GM23338 (cell line): ENCODE measurements around the gene ATG16L2. TPM values are rescaled to one million over a fixed set of nuclear protein-coding genes. Genes with fewer than 3 reads are reported as not detected.

Source experiments
- ATAC-seq: fragments of 200-7000 bp; cut with Tn5 transposase; 3 replicates; pipeline ENCODE4 v1.9.1; 2020
- DNase-seq: peaks from one replicate; pipeline ENCODE4 v3.0.0-alpha.2; 2015; ENCODE audit warnings: low spot score
- H2AFZ ChIP-seq: fragments of 200-600 bp; sonication (generic); 2 replicates; pipeline ENCODE4 v1.8.0; 2016; ENCODE audit warnings: antibody characterized with exemption, mild to moderate bottlenecking, moderate library complexity
- H3F3A ChIP-seq: fragments of 200-600 bp; sonication (generic); replicated peaks from 2 replicates; pipeline ENCODE4 v1.8.0; 2017; ENCODE audit warnings: antibody characterized with exemption, mixed run types, low read depth
- H3K27ac ChIP-seq: fragments of 200-600 bp; sonication (generic); 2 replicates; pipeline ENCODE4 v1.6.1; 2016; ENCODE audit warnings: low read depth
- H3K27me3 ChIP-seq: fragments of 200-600 bp; sonication (generic); 2 replicates; pipeline ENCODE4 v1.8.0; 2016; ENCODE audit warnings: mild to moderate bottlenecking, mixed run types, moderate library complexity; ENCODE audit not compliant: insufficient read depth
- H3K36me3 ChIP-seq: fragments of 200-600 bp; sonication (generic); 2 replicates; pipeline ENCODE4 v1.8.0; 2016; ENCODE audit warnings: mild to moderate bottlenecking; ENCODE audit not compliant: insufficient read depth
- H3K4me1 ChIP-seq: fragments of 200-600 bp; sonication (generic); 2 replicates; pipeline ENCODE4 v1.8.0; 2016; ENCODE audit warnings: mild to moderate bottlenecking, moderate library complexity; ENCODE audit not compliant: insufficient read depth
- H3K4me2 ChIP-seq: fragments of 200-600 bp; sonication (generic); 2 replicates; pipeline ENCODE4 v1.7.1; 2017; ENCODE audit warnings: mixed run types
- H3K4me3 ChIP-seq: fragments of 200-600 bp; sonication (generic); 2 replicates; pipeline ENCODE4 v1.6.1; 2016; ENCODE audit warnings: mixed run types
- H3K79me2 ChIP-seq: fragments of 200-600 bp; sonication (generic); replicated peaks from 2 replicates; pipeline ENCODE4 v1.8.0; 2017; ENCODE audit warnings: mild to moderate bottlenecking; ENCODE audit not compliant: insufficient read depth
- H3K9me2 ChIP-seq: fragments of 200-600 bp; sonication (generic); 2 replicates; pipeline ENCODE4 v1.8.0; 2017; ENCODE audit not compliant: insufficient read depth
- H4K20me1 ChIP-seq: fragments of 200-600 bp; sonication (generic); replicated peaks from 2 replicates; pipeline ENCODE4 v1.8.0; 2017; ENCODE audit warnings: mild to moderate bottlenecking; ENCODE audit not compliant: insufficient read depth
- H3K27ac Mint-ChIP-seq: 2 replicates; pipeline ENCODE4 v1.8.0; 2020; ENCODE audit warnings: inconsistent platforms, mild to moderate bottlenecking, moderate library complexity, mixed read lengths
- H3K27me3 Mint-ChIP-seq: 3 replicates; pipeline ENCODE4 v1.8.0; 2022; ENCODE audit warnings: low read depth, mild to moderate bottlenecking, moderate library complexity, mixed read lengths, inconsistent platforms; ENCODE audit not compliant: insufficient read depth, poor library complexity
- H3K36me3 Mint-ChIP-seq: 3 replicates; pipeline ENCODE4 v1.8.0; 2021; ENCODE audit warnings: low read depth, mild to moderate bottlenecking, inconsistent platforms, moderate library complexity, mixed read lengths
- H3K4me1 Mint-ChIP-seq: 3 replicates; pipeline ENCODE4 v1.8.0; 2020; ENCODE audit warnings: mild to moderate bottlenecking, inconsistent platforms, mixed read lengths
- H3K4me3 Mint-ChIP-seq: 3 replicates; pipeline ENCODE4 v1.8.0; 2021; ENCODE audit warnings: moderate library complexity, mild to moderate bottlenecking, inconsistent platforms, mixed read lengths
- H3K9me3 Mint-ChIP-seq: 3 replicates; pipeline ENCODE4 v1.8.0; 2020; ENCODE audit warnings: moderate library complexity, mild to moderate bottlenecking, inconsistent platforms, mixed read lengths
- CREB1 ChIP-seq: fragments of 250-450 bp; sonication (Bioruptor Pico); IDR thresholded peaks from 2 replicates; pipeline ENCODE4 v1.5.0; 2020; ENCODE audit warnings: low read depth, mild to moderate bottlenecking, moderate library complexity
- EZH2phosphoT487 ChIP-seq: fragments of 200-600 bp; sonication (generic); IDR thresholded peaks from one replicate; pipeline ENCODE4 v1.8.1; 2018; ENCODE audit warnings: antibody characterized with exemption; ENCODE audit not compliant: unreplicated experiment
- JUNB ChIP-seq: IDR thresholded peaks from one replicate; pipeline ENCODE4 v1.6.1; 2016; ENCODE audit warnings: antibody characterized with exemption; ENCODE audit not compliant: unreplicated experiment
- NANOG ChIP-seq: IDR thresholded peaks from 2 replicates; pipeline ENCODE4 v1.6.1; 2016; ENCODE audit warnings: antibody characterized with exemption, borderline replicate concordance
- POLR2AphosphoS5 ChIP-seq: IDR thresholded peaks from 2 replicates; pipeline ENCODE4 v1.6.1; 2016; ENCODE audit warnings: antibody characterized with exemption, low read depth
- STAT1 ChIP-seq: IDR thresholded peaks from one replicate; pipeline ENCODE4 v1.6.1; 2016; ENCODE audit warnings: antibody characterized with exemption; ENCODE audit not compliant: unreplicated experiment
- ZNF114 ChIP-seq: fragments of 250-450 bp; sonication (Bioruptor Pico); IDR thresholded peaks from 2 replicates; pipeline ENCODE4 v1.5.0; 2020; ENCODE audit warnings: mild to moderate bottlenecking, moderate library complexity
- polyA plus RNA-seq: library from polyadenylated mRNA; unstranded; fragments of >200 nt; fragmentation: Nextera tagmentation; extraction: Ambion mirVana; gene quantifications from 2 replicates; pipeline ENCODE4 v1.2.1, GENCODE V29; 2016
- total RNA-seq: library from RNA; depleted of rRNA; stranded (reverse); fragments of >200 nt; shearing (Covaris generic); gene quantifications from 2 replicates; pipeline ENCODE4 v1.2.3, GENCODE V29; 2014
- TF ChIP-seq, protein P1 (sequence below): fragments of 250-450 bp; sonication (Bioruptor Pico); IDR thresholded peaks from 2 replicates; pipeline ENCODE4 v1.5.0; 2020; ENCODE audit warnings: mild to moderate bottlenecking, moderate library complexity
- TF ChIP-seq, protein P2 (sequence below): IDR thresholded peaks from one replicate; pipeline ENCODE4 v1.6.1; 2018; ENCODE audit warnings: antibody characterized with exemption; ENCODE audit not compliant: unreplicated experiment
- TF ChIP-seq, protein P3 (sequence below), 2 experiments: fragments of 200-600 bp in 1 of 2; sonication (generic) in 1 of 2; conservative IDR thresholded peaks; 2 replicates each; pipeline versions ENCODE4 v1.5.1 to v1.6.1; 2016 to 2017; ENCODE audit warnings: antibody characterized with exemption in 2 of 2, low read depth in 2 of 2, mild to moderate bottlenecking in 2 of 2, moderate library complexity in 1 of 2

ATG16L2 gene
- total and polyA plus RNA-seq, 2 experiments from 2014 or later: 9.6 to 24.6 TPM

DNA sequence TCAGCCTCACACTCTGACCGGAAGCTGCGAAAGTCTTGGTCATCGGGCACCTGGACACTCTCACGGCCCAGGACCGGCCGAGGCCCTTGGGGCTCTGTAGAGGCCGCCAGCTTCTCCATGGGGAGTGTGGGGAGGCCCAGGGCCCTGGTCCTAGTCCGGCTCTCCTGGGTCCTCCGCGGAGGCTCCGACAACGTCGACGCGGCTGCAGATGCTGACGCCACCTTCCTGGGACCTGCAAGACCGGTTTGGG, 33.2 kb upstream of the ATG16L2 start:
- Histone ChIP-seq H3K4me2 (peak overlapping the region; percentile 89), H3F3A (no peaks in the 10 kb centered on the region), H3K27ac (no peak overlapping the region), H3K4me3 (peak overlapping the region; percentile 79), H3K9me2 (no peaks in the 10 kb centered on the region), H3K36me3 (no peaks in the 10 kb centered on the region), H2AFZ (peak overlapping the region; percentile 94), H4K20me1 (no peaks in the 10 kb centered on the region), H3K27me3 (peaks cover 14% of the 10 kb centered on the region), H3K4me1 (peaks cover 10% of the 10 kb centered on the region; the same call in 1 of the 2 replicates), H3K79me2 (no peaks in the 10 kb centered on the region)
- Mint-ChIP-seq H3K27ac (no peak overlapping the region), H3K9me3 (no peaks in the 10 kb centered on the region), H3K4me3 (peak overlapping the region; percentile 69), H3K27me3 (peaks cover 13% of the 10 kb centered on the region), H3K4me1 (peaks cover 26% of the 10 kb centered on the region), H3K36me3 (no peaks in the 10 kb centered on the region; the same call in 2 of the 3 replicates)
- ATAC-seq (peak; percentile 13), DNase-seq (peak; percentile 53)
- peak; percentile 43; the same call in 1 of the 2 replicates for TF ChIP-seq CREB1
- no peak for TF ChIP-seq POLR2AphosphoS5

DNA sequence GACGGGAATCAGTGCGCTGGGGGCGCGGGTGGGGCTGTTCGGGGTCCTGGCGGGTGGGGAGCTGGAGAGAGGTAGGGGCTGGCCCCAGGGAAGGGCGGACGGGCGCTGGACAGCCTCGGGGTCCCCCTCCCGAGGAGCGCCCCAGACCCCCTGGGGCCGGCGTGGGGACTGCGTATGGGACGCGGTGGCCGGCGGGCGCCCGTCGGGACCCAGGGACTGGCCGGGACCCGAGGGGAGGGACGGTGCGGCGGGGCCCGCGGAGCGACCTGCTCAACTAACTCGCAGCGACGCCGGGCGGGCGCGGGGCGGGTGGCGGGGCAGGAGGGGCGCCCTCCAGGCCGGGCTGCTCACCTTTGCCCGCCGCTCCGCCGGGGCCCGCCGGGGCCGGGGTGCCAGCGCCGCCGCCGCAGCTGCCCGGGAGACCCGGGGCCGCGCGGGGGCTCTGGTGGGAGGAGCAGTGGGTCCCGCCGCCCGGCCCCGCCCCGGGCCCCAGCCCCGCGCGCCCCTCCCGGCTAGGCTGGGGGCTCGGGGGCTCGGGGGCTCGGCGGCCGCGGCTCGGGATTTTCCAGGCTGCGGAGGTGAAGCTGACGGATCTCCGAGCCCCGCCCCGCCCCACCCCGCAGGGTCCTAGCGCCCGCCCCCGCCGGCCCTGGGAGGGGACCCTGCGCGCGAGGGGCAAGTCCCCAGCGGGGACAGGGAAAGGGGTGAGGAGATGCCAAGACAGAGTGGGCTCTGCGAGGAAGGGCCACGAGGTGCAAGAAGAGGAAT, 32.7 kb upstream of the ATG16L2 start:
- Histone ChIP-seq H3K27me3 (peaks cover 14% of the 10 kb centered on the region), H3K4me2 (peak overlapping the region; percentile 89), H3K36me3 (no peaks in the 10 kb centered on the region), H3K4me3 (peak overlapping the region; percentile 79), H3F3A (no peaks in the 10 kb centered on the region), H4K20me1 (no peaks in the 10 kb centered on the region), H3K79me2 (no peaks in the 10 kb centered on the region), H3K4me1 (peaks cover 10% of the 10 kb centered on the region; the same call in 1 of the 2 replicates), H3K27ac (no peak overlapping the region), H3K9me2 (no peaks in the 10 kb centered on the region), H2AFZ (peak overlapping the region; percentile 96)
- H3K27ac Mint-ChIP-seq: no peak overlapping the region
- peak; percentile 66 for DNase-seq
- peaks cover 27% of the 10 kb centered on the region for H3K4me1 Mint-ChIP-seq
- H3K36me3 Mint-ChIP-seq: no peaks in the 10 kb centered on the region; the same call in 2 of the 3 replicates
- ATAC-seq: peak; percentile 49
- peaks cover 13% of the 10 kb centered on the region for H3K27me3 Mint-ChIP-seq
- H3K4me3 Mint-ChIP-seq: peak overlapping the region; percentile 79
- no peaks in the 10 kb centered on the region for H3K9me3 Mint-ChIP-seq
- TF ChIP-seq ZNF114 (CRISPR knock-in tag) (no peak), CREB1 (no peak), NANOG (no peak), STAT1 (no peak), POLR2AphosphoS5 (no peak), EZH2phosphoT487 (no peak), JUNB (no peak)
- TF ChIP-seq, protein P1, sequence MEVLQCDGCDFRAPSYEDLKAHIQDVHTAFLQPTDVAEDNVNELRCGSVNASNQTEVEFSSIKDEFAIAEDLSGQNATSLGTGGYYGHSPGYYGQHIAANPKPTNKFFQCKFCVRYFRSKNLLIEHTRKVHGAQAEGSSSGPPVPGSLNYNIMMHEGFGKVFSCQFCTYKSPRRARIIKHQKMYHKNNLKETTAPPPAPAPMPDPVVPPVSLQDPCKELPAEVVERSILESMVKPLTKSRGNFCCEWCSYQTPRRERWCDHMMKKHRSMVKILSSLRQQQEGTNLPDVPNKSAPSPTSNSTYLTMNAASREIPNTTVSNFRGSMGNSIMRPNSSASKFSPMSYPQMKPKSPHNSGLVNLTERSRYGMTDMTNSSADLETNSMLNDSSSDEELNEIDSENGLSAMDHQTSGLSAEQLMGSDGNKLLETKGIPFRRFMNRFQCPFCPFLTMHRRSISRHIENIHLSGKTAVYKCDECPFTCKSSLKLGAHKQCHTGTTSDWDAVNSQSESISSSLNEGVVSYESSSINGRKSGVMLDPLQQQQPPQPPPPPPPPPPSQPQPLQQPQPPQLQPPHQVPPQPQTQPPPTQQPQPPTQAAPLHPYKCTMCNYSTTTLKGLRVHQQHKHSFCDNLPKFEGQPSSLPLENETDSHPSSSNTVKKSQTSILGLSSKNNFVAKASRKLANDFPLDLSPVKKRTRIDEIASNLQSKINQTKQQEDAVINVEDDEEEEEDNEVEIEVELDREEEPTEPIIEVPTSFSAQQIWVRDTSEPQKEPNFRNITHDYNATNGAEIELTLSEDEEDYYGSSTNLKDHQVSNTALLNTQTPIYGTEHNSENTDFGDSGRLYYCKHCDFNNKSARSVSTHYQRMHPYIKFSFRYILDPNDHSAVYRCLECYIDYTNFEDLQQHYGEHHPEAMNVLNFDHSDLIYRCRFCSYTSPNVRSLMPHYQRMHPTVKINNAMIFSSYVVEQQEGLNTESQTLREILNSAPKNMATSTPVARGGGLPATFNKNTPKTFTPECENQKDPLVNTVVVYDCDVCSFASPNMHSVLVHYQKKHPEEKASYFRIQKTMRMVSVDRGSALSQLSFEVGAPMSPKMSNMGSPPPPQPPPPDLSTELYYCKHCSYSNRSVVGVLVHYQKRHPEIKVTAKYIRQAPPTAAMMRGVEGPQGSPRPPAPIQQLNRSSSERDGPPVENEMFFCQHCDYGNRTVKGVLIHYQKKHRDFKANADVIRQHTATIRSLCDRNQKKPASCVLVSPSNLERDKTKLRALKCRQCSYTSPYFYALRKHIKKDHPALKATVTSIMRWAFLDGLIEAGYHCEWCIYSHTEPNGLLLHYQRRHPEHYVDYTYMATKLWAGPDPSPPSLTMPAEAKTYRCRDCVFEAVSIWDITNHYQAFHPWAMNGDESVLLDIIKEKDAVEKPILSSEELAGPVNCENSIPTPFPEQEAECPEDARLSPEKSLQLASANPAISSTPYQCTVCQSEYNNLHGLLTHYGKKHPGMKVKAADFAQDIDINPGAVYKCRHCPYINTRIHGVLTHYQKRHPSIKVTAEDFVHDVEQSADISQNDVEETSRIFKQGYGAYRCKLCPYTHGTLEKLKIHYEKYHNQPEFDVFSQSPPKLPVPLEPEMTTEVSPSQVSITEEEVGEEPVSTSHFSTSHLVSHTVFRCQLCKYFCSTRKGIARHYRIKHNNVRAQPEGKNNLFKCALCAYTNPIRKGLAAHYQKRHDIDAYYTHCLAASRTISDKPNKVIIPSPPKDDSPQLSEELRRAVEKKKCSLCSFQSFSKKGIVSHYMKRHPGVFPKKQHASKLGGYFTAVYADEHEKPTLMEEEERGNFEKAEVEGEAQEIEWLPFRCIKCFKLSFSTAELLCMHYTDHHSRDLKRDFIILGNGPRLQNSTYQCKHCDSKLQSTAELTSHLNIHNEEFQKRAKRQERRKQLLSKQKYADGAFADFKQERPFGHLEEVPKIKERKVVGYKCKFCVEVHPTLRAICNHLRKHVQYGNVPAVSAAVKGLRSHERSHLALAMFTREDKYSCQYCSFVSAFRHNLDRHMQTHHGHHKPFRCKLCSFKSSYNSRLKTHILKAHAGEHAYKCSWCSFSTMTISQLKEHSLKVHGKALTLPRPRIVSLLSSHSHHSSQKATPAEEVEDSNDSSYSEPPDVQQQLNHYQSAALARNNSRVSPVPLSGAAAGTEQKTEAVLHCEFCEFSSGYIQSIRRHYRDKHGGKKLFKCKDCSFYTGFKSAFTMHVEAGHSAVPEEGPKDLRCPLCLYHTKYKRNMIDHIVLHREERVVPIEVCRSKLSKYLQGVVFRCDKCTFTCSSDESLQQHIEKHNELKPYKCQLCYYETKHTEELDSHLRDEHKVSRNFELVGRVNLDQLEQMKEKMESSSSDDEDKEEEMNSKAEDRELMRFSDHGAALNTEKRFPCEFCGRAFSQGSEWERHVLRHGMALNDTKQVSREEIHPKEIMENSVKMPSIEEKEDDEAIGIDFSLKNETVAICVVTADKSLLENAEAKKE (CRISPR knock-in tag): no peak
- TF ChIP-seq, protein P2, sequence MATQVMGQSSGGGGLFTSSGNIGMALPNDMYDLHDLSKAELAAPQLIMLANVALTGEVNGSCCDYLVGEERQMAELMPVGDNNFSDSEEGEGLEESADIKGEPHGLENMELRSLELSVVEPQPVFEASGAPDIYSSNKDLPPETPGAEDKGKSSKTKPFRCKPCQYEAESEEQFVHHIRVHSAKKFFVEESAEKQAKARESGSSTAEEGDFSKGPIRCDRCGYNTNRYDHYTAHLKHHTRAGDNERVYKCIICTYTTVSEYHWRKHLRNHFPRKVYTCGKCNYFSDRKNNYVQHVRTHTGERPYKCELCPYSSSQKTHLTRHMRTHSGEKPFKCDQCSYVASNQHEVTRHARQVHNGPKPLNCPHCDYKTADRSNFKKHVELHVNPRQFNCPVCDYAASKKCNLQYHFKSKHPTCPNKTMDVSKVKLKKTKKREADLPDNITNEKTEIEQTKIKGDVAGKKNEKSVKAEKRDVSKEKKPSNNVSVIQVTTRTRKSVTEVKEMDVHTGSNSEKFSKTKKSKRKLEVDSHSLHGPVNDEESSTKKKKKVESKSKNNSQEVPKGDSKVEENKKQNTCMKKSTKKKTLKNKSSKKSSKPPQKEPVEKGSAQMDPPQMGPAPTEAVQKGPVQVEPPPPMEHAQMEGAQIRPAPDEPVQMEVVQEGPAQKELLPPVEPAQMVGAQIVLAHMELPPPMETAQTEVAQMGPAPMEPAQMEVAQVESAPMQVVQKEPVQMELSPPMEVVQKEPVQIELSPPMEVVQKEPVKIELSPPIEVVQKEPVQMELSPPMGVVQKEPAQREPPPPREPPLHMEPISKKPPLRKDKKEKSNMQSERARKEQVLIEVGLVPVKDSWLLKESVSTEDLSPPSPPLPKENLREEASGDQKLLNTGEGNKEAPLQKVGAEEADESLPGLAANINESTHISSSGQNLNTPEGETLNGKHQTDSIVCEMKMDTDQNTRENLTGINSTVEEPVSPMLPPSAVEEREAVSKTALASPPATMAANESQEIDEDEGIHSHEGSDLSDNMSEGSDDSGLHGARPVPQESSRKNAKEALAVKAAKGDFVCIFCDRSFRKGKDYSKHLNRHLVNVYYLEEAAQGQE: no peak
- TF ChIP-seq, protein P3, sequence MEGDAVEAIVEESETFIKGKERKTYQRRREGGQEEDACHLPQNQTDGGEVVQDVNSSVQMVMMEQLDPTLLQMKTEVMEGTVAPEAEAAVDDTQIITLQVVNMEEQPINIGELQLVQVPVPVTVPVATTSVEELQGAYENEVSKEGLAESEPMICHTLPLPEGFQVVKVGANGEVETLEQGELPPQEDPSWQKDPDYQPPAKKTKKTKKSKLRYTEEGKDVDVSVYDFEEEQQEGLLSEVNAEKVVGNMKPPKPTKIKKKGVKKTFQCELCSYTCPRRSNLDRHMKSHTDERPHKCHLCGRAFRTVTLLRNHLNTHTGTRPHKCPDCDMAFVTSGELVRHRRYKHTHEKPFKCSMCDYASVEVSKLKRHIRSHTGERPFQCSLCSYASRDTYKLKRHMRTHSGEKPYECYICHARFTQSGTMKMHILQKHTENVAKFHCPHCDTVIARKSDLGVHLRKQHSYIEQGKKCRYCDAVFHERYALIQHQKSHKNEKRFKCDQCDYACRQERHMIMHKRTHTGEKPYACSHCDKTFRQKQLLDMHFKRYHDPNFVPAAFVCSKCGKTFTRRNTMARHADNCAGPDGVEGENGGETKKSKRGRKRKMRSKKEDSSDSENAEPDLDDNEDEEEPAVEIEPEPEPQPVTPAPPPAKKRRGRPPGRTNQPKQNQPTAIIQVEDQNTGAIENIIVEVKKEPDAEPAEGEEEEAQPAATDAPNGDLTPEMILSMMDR (conservative IDR thresholded peaks at IDR 0.05; ENCODE audit: low read depth in 2 of 2): no peak
